ENCODE results near the gene PAX2. TPM values are rescaled to one million over a fixed set of nuclear protein-coding genes. Genes with fewer than 3 reads are reported as not detected.
A peak's percentile ranks its signal among the peaks of the same experiment; 100 is the strongest.

PAX2 gene
- total and polyA plus RNA-seq, 3 donors from 2014 or later = 1.1 to 3.7 (median 1.5) TPM

DNA sequence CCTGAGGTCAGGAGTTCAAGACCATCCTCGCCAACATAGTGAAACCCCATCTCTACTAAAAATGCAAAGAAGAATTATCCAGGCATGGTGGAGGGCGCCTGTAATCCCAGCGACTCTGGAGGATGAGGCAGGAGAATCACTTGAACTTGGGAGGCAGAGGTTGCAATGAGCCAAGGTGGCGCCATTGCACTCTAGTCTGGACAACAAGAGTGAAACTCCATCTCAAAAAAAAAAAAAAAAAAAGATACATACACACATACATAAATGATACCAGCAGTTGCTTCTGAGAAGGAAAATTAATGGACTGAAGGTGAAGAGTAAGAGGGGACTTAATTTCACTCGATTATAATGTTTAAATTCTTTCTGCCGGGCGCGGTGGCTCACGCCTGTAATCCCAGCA is 40.2 kb upstream of the PAX2 start:
- intact Hi-C loops (cut with DNase I; ENCODE audit: low total_unique reads) = no loop called here
- H3K27ac ChIP-seq = no peak overlapping the region
- H3K27me3 ChIP-seq = no peaks in the 10 kb centered on the region
- no peaks in the 10 kb centered on the region for H3K9me3 ChIP-seq
- TF ChIP-seq, protein P1, sequence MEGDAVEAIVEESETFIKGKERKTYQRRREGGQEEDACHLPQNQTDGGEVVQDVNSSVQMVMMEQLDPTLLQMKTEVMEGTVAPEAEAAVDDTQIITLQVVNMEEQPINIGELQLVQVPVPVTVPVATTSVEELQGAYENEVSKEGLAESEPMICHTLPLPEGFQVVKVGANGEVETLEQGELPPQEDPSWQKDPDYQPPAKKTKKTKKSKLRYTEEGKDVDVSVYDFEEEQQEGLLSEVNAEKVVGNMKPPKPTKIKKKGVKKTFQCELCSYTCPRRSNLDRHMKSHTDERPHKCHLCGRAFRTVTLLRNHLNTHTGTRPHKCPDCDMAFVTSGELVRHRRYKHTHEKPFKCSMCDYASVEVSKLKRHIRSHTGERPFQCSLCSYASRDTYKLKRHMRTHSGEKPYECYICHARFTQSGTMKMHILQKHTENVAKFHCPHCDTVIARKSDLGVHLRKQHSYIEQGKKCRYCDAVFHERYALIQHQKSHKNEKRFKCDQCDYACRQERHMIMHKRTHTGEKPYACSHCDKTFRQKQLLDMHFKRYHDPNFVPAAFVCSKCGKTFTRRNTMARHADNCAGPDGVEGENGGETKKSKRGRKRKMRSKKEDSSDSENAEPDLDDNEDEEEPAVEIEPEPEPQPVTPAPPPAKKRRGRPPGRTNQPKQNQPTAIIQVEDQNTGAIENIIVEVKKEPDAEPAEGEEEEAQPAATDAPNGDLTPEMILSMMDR (IDR thresholded peaks at IDR 0.05) = no peak
- TF ChIP-seq POLR2A (IDR thresholded peaks at IDR 0.05) = no peak
- no peak for DNase-seq
- H3K4me1 ChIP-seq = peaks cover 6% of the 10 kb centered on the region
- 81 to 90% methylated on average over 9 of the region's 9 CpGs for WGBS, 2 donors
- no peaks in the 10 kb centered on the region for H3K36me3 ChIP-seq (ENCODE audit: low read depth, missing control alignments)
- no peak overlapping the region for H3K4me3 ChIP-seq

DNA sequence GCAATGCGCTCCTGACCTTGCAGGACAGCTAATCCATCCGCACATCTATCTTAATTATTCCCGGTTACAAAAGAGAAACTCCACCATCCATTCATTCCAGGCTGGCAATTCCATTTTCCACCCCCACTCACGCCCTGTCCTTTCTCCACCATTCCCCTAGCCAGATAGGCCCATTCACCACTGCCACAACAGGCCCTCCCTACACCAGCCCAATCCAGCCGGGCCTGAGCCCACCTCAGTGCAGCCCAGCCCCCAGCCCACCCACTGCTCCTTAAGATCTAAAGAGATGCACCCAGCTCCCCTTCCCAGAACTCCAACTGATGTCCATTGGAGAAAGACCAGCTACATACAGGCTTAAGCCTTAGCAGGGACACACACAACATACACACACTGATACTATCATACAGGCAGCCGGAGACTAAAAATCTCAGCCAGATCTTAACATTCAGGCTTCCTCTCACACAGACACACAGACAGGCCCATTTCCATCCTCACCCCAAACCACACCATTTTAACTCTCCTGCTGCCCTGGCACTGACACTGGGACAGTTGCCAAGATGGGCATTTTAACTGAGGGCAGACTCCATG is 38.0 kb upstream of the PAX2 start:
- H3K9me3 ChIP-seq = no peaks in the 10 kb centered on the region
- H3K27me3 ChIP-seq = no peaks in the 10 kb centered on the region
- H3K27ac ChIP-seq = no peak overlapping the region
- no peak overlapping the region for H3K4me3 ChIP-seq
- H3K4me1 ChIP-seq = peaks cover 8% of the 10 kb centered on the region
- intact Hi-C loops (cut with DNase I; ENCODE audit: low total_unique reads) = no loop called here
- no peak for DNase-seq
- no peaks in the 10 kb centered on the region for H3K36me3 ChIP-seq (ENCODE audit: low read depth, missing control alignments)
- TF ChIP-seq POLR2A (IDR thresholded peaks at IDR 0.05) = no peak
- TF ChIP-seq, protein P1 (IDR thresholded peaks at IDR 0.05) = no peak
- WGBS, 2 donors = 83 to 87% methylated on average over 6 of the region's 6 CpGs

DNA sequence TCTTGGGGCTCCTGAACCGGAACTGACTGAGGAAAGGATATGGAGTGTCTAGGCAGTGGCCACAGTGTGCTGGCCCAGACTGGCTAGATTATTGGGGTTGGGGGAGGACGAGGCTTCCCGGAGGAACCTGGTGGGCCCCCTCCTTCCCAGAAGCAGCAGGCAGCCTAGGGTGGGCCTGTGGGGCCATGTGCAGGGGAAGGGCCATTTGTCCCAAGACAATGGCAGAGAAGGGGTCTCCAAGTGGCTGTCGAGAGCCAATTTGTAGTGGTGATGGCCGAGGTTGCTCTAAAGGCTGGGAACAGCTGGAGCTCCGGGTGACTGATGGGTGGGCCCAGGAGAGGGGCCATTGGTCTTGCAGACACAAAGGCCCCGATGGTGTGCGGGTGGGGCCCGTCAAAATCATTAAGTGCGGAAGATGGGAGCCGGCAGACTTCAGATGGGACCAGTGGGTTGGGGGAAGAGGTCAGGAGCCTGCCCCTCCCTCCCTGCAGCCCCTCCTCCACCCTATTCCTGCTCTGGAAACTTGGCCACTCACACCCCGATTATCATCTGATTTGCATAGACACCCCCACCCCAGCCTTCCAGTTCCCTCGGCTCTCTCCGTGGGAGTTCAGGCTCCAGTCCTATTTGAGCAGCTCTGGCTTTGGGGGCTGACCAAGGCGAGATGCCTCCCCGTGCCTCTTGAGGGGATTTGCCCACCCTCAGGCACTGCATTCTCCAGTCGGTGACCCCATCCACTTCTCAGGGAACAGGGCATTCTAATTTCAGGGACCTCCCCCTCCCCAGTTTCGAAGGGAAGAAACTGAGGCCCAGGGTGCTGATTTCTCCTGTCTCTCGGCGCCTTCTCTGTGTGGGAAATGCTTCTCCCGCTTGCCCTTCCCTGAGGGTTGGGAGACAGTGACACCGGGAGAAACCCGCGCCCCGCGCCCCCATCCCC is 36.0 kb upstream of the PAX2 start:
- H3K36me3 ChIP-seq (ENCODE audit: low read depth, missing control alignments) = no peaks in the 10 kb centered on the region
- peaks cover 8% of the 10 kb centered on the region for H3K4me1 ChIP-seq
- WGBS, 2 donors = 8 to 15% methylated on average over 15 to 26 of the region's 26 CpGs
- H3K27ac ChIP-seq = no peak overlapping the region
- no peaks in the 10 kb centered on the region for H3K27me3 ChIP-seq
- no peaks in the 10 kb centered on the region for H3K9me3 ChIP-seq
- peak overlapping the region; percentile 24 to 47 for H3K4me3 ChIP-seq
- no peak for DNase-seq
- TF ChIP-seq, protein P1 (IDR thresholded peaks at IDR 0.05) = no peak
- no peak for TF ChIP-seq POLR2A (IDR thresholded peaks at IDR 0.05)
- intact Hi-C loops (cut with DNase I; ENCODE audit: low total_unique reads) = no loop called here

DNA sequence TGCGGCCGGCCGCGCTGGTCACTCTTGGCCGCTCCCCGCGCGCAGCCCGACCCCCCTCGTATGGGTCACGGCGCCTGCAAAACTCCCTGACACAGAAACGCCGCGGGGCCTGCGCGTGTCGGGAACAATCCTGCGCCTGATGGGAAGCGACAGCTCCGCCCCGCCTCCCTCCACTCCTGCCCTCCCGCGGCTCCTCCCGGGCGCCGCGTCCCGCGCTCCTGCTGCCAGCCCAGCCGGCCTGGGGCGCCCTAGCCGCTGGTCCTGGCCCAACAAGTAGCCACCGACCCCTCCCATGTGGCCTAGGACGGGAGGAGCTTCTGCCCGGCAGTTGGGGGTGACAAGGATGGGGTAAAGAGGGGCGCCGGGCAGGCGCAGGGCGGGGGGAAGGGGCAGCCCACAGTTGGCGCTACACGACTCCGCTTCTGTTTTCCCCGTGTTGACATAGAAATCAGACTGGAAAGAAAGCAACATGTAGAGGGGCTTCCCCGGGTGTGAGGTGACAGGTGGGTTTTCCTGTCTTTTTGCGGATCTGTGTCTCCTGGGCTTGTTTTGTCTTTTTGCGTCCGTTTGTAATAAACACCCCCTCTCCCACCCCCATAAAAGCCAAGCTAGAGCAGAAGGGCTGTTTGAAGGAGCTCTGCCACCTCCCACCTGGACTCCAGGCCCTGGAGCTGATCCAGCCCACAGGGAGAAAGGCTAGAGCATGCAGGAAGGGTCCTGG is 35.1 kb upstream of the PAX2 start:
- H3K27me3 ChIP-seq = no peaks in the 10 kb centered on the region
- no peaks in the 10 kb centered on the region for H3K9me3 ChIP-seq
- H3K4me3 ChIP-seq = peak overlapping the region; percentile 24 to 47
- H3K27ac ChIP-seq = no peak overlapping the region
- no peaks in the 10 kb centered on the region for H3K36me3 ChIP-seq (ENCODE audit: low read depth, missing control alignments)
- DNase-seq = peak; percentile 65
- 7 to 8% methylated on average over 17 to 46 of the region's 48 CpGs for WGBS, 2 donors
- intact Hi-C loops (cut with DNase I; ENCODE audit: low total_unique reads) = no loop called here
- TF ChIP-seq, protein P1 (IDR thresholded peaks at IDR 0.05) = no peak
- no peak for TF ChIP-seq POLR2A (IDR thresholded peaks at IDR 0.05)
- peaks cover 8% of the 10 kb centered on the region for H3K4me1 ChIP-seq

All from testis (tissue), 3 donors.